Suprapubic skin (tissue), 4 donors: ENCODE measurements around the gene P2RY8. TPM values are rescaled to one million over a fixed set of nuclear protein-coding genes. Genes with fewer than 3 reads are reported as not detected.
"Not testable (repeated sequence)": the region's sequence is repeated elsewhere in the genome, so short reads cannot be mapped to it uniquely, and the experiment has no call there.

Source experiments
- DNase-seq, 2 donors: peaks; one replicate each; pipeline ENCODE4 v3.0.0-alpha.2; 2019; ENCODE audit warnings: low spot score in 2 of 2
- H3K27ac ChIP-seq: fragments of 200-600 bp; sonication (generic); one replicate; pipeline ENCODE4 v1.5.1; 2019
- H3K27me3 ChIP-seq: fragments of 200-600 bp; sonication (generic); one replicate; pipeline ENCODE4 v1.5.1; 2019
- H3K36me3 ChIP-seq: fragments of 200-600 bp; sonication (generic); one replicate; pipeline ENCODE4 v1.5.1; 2019
- H3K4me1 ChIP-seq: fragments of 200-600 bp; sonication (generic); one replicate; pipeline ENCODE4 v1.5.1; 2019
- H3K4me3 ChIP-seq: fragments of 200-600 bp; sonication (generic); one replicate; pipeline ENCODE4 v1.5.1; 2019; ENCODE audit warnings: mild to moderate bottlenecking
- H3K9me3 ChIP-seq: fragments of 200-600 bp; sonication (generic); one replicate; pipeline ENCODE4 v1.5.1; 2019
- EP300 ChIP-seq: sonication (generic); formaldehyde crosslinking; IDR thresholded peaks from one replicate; pipeline ENCODE4 v1.6.1; 2017; ENCODE audit warnings: antibody characterized with exemption
- POLR2A ChIP-seq, 2 donors: fragments of 450-650 bp; IDR thresholded peaks; one replicate each; pipeline ENCODE4 v1.6.1; 2017; ENCODE audit warnings: antibody characterized with exemption in 2 of 2, mild to moderate bottlenecking in 2 of 2, moderate library complexity in 2 of 2
- POLR2AphosphoS5 ChIP-seq, 3 donors: sonication (generic); formaldehyde crosslinking; IDR thresholded peaks; one replicate each; pipeline ENCODE4 v1.6.1; 2017; ENCODE audit warnings: antibody characterized with exemption in 3 of 3
- WGBS: methylation state at CpG from one replicate; pipeline ENCODE4 v1.1.5; 2018; 5-methylcytosine and 5-hydroxymethylcytosine counted together
- total RNA-seq, 4 donors: library from RNA; depleted of rRNA; stranded (reverse); fragments of >200 nt; gene quantifications; one replicate each; pipeline ENCODE4 v1.1.0, GENCODE V29; 2016
- TF ChIP-seq, protein P1 (sequence below), 2 donors: fragments of 200-600 bp in 1 of 2; fragments of 450-650 bp in 1 of 2; sonication (generic) in 1 of 2; IDR thresholded peaks; one replicate each; pipeline ENCODE4 v1.5.1; 2016 to 2019; ENCODE audit warnings: antibody characterized with exemption in 2 of 2, mild to moderate bottlenecking in 1 of 2, moderate library complexity in 1 of 2

The P2RY8 gene
- total RNA-seq, 4 donors from 2014 or later, result 0.25 TPM; not detected in 3

- no peaks in the 10 kb centered on the region for H3K9me3 ChIP-seq
- peaks cover 26% of the 10 kb centered on the region for H3K4me1 ChIP-seq
- no peak overlapping the region for H3K27ac ChIP-seq
- H3K27me3 ChIP-seq, result no peaks in the 10 kb centered on the region
- WGBS, result 88% methylated on average over 6 of the region's 6 CpGs
- TF ChIP-seq POLR2A (IDR thresholded peaks at IDR 0.05) (no peak), POLR2AphosphoS5 (IDR thresholded peaks at IDR 0.05) (no peak), EP300 (no peak)
- TF ChIP-seq, protein P1, sequence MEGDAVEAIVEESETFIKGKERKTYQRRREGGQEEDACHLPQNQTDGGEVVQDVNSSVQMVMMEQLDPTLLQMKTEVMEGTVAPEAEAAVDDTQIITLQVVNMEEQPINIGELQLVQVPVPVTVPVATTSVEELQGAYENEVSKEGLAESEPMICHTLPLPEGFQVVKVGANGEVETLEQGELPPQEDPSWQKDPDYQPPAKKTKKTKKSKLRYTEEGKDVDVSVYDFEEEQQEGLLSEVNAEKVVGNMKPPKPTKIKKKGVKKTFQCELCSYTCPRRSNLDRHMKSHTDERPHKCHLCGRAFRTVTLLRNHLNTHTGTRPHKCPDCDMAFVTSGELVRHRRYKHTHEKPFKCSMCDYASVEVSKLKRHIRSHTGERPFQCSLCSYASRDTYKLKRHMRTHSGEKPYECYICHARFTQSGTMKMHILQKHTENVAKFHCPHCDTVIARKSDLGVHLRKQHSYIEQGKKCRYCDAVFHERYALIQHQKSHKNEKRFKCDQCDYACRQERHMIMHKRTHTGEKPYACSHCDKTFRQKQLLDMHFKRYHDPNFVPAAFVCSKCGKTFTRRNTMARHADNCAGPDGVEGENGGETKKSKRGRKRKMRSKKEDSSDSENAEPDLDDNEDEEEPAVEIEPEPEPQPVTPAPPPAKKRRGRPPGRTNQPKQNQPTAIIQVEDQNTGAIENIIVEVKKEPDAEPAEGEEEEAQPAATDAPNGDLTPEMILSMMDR (IDR thresholded peaks at IDR 0.05), result no peak
- peak; percentile 52 to 65 for DNase-seq
- peak overlapping the region; percentile 81 for H3K4me3 ChIP-seq
- no peaks in the 10 kb centered on the region for H3K36me3 ChIP-seq
Observed at GRCh38 chrX:1451251-1451660, 85.7 kb downstream of the P2RY8 start.

DNA sequence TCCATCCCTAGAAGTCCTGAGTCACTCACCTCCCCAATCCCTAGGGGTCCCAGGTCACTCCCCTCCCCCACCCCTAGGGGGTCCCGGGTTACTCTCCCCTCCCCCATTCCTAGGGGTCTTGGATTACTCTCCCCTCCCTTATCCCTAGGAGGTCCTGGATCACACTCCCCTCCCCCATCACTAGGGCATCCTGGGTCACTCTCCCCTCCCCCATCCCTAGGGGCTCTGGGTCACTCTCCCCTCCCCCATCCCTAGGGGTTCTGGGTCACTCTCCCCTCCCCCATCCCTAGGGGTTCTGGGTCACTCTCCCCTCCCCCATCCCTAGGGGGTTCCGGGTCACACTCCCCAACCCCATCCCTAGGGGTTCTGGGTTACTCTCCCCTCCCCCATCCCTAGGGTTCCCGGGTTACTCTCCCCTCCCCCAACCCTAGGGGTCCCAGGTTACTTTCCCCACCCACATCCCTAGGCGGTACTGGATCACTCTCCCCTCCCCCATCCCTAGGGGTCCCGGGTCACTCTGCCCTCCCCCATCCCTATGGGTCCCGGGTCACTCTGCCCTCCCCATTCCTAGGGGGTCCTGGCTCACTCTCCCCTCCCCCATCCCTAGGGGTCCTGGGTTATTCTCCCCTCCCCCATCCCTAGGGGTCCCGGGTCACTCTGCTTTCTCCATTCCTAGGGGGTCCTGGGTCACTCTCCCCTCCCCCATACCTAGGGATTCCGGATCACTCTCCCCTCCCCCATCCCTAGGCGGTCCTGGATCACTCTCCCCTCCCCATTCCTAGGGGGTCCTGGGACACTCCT lies 86.4 kb downstream of the P2RY8 start:
- Histone ChIP-seq H3K36me3 (no peaks in the 10 kb centered on the region), H3K27ac (no peak overlapping the region), H3K4me1 (peaks cover 26% of the 10 kb centered on the region), H3K27me3 (no peaks in the 10 kb centered on the region), H3K9me3 (no peaks in the 10 kb centered on the region), H3K4me3 (no peak overlapping the region)
- TF ChIP-seq, protein P1 (IDR thresholded peaks at IDR 0.05), result no peak
- TF ChIP-seq POLR2A (IDR thresholded peaks at IDR 0.05) (no peak), EP300 (no peak), POLR2AphosphoS5 (IDR thresholded peaks at IDR 0.05) (no peak)
- WGBS, result 83% methylated on average over 9 of the region's 9 CpGs
- DNase-seq, result peak; percentile 60 to 69

DNA sequence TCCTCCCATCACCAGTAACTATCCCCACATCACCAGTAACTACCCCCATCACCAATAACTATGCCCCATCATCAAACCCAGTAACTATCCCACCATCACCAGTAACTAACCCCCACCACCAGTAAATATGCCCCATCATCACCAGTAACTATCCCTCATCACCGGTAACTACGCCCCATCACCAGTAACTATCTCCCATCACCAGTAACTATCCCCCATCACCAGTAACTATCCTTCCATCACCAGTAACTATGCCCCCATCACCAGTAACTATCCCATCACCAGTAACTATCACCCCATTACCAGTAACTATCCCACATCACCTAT lies 87.2 kb downstream of the P2RY8 start:
- Histone ChIP-seq H3K27me3 (no peaks in the 10 kb centered on the region), H3K4me3 (no peak overlapping the region), H3K4me1 (peaks cover 26% of the 10 kb centered on the region), H3K9me3 (no peaks in the 10 kb centered on the region), H3K27ac (no peak overlapping the region), H3K36me3 (no peaks in the 10 kb centered on the region)
- DNase-seq, result peak in 1 of 2 donors; percentile 1
- no peak for TF ChIP-seq POLR2AphosphoS5 (IDR thresholded peaks at IDR 0.05)
- TF ChIP-seq POLR2A (IDR thresholded peaks at IDR 0.05), result no peak
- no peak for TF ChIP-seq EP300
- TF ChIP-seq, protein P1 (IDR thresholded peaks at IDR 0.05), result no peak
- 94% methylated on average over 2 of the region's 2 CpGs for WGBS

- TF ChIP-seq POLR2A (IDR thresholded peaks at IDR 0.05) (no peak), POLR2AphosphoS5 (IDR thresholded peaks at IDR 0.05) (no peak), EP300 (no peak)
- TF ChIP-seq, protein P1 (IDR thresholded peaks at IDR 0.05), result no peak
- DNase-seq, result peak; percentile 37 to 51
- Histone ChIP-seq H3K27ac (no peak overlapping the region), H3K4me1 (peaks cover 24% of the 10 kb centered on the region), H3K27me3 (no peaks in the 10 kb centered on the region), H3K4me3 (no peak overlapping the region), H3K9me3 (no peaks in the 10 kb centered on the region), H3K36me3 (no peaks in the 10 kb centered on the region)
- 86% methylated on average over 9 of the region's 9 CpGs for WGBS
Observed at GRCh38 chrX:1449036-1449822, 87.8 kb downstream of the P2RY8 start.

DNA sequence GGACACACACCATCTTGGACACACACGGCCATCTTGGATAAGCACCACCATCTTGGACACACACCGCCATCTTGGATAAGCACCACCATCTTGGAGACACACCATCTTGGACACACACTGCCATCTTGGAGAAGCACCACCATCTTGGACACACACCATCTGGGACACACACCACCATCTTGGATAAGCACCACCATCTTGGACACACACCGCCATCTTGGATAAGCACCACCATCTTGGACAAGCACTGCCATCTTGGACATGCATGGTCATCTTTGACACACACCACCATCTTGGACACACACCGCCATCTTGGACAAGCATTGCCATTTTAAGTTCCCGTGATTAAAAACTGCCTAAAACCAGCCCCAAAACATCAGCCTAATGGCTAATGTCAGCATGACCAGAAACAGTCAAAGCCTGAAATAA lies 88.4 kb downstream of the P2RY8 start:
- not testable (repeated sequence) for H3K4me3 ChIP-seq, H3K36me3 ChIP-seq, H3K27ac ChIP-seq, H3K27me3 ChIP-seq, H3K9me3 ChIP-seq
- 100% methylated on average over 5 of the region's 5 CpGs for WGBS
- peaks cover 20% of the 10 kb centered on the region for H3K4me1 ChIP-seq
- DNase-seq, result peak; percentile 31 to 40

GRCh38 chrX:1447969-1448572 lies 88.9 kb downstream of the P2RY8 start:
- not testable (repeated sequence) for H3K27me3 ChIP-seq, H3K4me3 ChIP-seq, H3K9me3 ChIP-seq, H3K36me3 ChIP-seq, H3K27ac ChIP-seq
- peak; percentile 8 to 36 for DNase-seq
- WGBS, result 94% methylated on average over 8 of the region's 8 CpGs
- peaks cover 20% of the 10 kb centered on the region for H3K4me1 ChIP-seq

GRCh38 chrX:1446984-1447968 lies 89.7 kb downstream of the P2RY8 start:
- DNase-seq, result peak; percentile 20 to 40
- H3K9me3 ChIP-seq, H3K36me3 ChIP-seq, H3K27me3 ChIP-seq, H3K27ac ChIP-seq, H3K4me3 ChIP-seq: not testable (repeated sequence)
- H3K4me1 ChIP-seq, result peaks cover 19% of the 10 kb centered on the region
- WGBS, result 86% methylated on average over 13 of the region's 13 CpGs
